Measurements from ENCODE around the gene RFX1.

The RFX1 gene

DNA sequence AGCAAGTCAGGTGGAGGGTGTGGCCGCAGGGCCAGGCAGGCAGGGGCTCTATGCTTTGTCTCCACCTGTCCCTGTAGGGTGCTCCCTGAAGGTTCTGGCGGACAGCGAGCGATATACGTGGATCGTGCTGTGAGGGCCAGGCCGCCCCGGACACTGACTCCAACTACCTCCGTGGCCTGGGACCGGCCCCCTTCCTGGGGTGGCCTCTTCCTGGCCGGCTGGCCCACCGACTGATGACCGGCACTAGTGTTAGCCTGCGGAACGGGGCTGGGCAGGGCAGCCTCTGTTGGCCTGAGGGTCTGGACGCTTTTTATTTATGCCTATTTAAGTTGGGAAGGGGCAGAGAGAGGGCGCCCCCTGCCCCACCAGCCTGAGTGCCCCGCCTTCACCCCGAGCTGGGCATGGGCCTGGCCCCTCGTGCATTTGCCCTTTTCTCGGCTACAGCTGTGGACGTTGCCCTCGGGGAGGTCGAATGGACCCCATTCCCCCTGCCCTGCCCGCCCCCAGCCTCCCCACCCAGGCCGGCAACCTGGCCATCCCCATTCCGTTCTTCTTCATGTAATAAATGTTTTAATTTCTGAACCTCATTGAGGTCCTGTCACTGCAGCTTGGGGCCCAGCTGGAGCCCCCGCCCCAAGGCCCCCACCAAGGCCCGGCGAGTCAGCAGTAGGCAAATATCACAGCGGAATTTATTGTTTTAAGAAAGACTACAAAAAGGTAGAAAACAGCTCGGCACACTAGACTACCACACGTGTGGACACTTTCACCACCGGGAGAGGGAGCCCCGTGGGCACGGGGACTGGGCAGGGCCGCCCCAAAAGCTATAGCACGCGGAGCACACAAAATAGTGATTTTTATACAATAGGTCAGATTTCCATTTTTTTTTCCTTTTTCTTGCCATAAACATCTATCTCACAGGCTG lies 45.0 kb downstream of the RFX1 start:
- DNase-seq = no peak

GRCh38 chr19:13959962-13960862 lies 45.9 kb downstream of the RFX1 start:
- DNase-seq = peak in 1 of 2 experiments; percentile 22

DNA sequence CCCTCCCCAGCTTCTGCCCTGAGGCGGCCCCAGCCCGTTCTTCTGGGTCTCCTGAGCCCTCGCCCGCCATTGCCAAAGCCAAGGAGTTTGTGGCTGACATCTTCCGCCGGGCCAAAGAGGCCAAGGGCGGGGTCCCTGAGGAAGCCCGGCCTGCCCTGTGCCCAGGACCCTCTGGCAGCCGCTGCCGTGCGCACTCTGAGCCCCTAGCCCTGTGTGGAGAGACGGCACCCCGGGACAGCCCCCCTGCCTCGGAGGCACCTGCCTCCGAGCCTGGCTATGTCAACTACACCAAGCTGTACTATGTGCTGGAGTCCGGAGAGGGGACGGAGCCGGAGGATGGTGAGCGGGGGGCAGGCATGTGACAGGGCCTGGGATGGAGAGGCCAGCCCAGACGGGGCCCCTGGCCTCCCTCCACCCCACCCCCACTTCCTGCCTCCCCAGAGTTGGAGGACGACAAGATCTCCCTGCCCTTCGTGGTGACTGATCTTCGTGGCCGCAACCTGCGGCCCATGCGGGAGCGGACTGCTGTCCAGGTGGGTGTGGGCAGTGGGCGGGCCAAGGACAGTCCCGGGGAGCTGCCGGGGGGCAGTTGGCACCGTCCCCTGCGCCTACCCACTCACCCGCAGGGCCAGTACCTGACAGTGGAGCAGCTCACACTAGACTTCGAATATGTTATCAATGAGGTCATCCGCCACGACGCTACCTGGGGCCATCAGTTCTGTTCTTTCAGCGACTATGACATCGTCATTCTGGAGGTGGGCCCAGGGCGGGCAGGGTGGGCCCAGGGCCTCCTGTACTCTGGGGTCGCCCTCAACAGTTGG lies 46.8 kb downstream of the RFX1 start:
- DNase-seq = no peak

DNA sequence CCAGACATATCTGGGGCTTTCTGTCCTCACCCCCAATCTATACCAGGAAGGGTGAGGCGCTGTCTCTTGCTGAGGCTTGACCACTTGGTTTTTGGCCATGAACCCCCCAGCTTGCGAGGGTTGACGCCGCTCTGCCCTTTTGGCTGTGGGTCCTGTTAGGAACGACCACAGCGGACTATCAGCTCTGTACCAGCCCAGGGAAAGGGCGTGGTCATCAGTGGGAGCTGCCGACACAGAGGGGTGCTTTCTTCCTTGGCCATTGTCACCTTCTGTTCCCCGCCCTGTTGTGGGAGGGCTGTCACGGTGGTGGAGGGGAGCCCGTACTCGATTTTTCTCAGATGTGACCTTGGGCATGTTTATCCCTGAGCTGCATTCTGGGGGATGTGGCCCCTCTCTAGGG lies 48.1 kb downstream of the RFX1 start:
- no peak for DNase-seq

DNA sequence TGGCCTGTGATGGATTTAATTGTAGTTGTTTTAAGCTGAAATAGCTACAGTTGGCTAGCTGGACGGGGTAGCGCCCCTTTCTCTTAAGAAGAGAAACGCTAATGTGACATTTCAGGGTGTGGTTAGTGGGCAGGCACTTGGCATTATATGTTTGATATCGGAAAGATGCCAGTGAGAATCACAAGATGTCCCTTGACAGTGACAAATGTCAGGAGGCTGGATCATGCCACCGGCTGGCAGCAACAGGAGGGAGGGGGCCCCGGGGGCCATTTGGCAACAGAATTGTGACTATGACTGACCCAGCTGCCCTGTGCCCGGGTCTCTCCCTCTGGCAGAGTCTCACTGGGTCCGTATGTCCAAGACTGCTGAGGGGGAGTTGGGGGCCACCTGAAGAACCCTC lies 49.1 kb downstream of the RFX1 start:
- no peak for DNase-seq

GRCh38 chr19:13956365-13956744 lies 49.8 kb downstream of the RFX1 start:
- no peak for DNase-seq

DNA sequence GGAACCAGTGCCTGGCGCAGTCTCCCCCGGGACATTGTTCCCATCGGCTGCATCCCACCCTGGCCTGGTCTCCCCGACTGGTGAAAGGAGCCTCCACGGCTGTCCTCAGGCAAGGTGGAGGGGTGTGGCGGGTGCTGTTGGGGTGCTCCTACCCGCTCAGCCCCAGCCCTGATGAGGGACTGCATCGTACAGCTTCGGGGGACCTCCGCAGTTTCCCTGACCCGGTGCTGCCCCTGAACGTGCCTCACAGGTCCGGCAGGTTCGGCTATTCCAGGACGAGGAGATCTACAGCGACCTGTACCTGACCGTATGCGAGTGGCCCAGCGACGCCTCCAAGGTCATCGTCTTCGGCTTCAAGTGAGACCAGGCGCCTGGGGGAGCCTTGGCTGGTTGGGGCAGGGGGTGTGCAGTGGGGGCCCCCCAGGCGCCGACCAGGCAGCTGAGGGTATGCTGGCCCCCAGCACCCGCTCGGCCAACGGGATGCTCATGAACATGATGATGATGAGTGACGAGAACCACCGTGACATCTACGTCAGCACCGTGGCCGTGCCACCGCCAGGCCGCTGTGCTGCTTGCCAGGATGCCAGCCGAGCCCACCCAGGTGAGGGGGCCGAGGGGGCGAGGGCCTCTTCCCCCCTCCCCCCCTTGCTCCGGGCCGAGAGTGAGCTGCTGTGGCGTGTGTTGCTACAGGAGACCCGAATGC lies 50.3 kb downstream of the RFX1 start:
- no peak for DNase-seq

- no peak for DNase-seq
These were observed 51.9 kb downstream of the RFX1 start for GRCh38 chr19:13954185-13954584.

- DNase-seq = peak; percentile 10 to 19
These were observed 53.1 kb downstream of the RFX1 start for GRCh38 chr19:13952931-13953531.

DNA sequence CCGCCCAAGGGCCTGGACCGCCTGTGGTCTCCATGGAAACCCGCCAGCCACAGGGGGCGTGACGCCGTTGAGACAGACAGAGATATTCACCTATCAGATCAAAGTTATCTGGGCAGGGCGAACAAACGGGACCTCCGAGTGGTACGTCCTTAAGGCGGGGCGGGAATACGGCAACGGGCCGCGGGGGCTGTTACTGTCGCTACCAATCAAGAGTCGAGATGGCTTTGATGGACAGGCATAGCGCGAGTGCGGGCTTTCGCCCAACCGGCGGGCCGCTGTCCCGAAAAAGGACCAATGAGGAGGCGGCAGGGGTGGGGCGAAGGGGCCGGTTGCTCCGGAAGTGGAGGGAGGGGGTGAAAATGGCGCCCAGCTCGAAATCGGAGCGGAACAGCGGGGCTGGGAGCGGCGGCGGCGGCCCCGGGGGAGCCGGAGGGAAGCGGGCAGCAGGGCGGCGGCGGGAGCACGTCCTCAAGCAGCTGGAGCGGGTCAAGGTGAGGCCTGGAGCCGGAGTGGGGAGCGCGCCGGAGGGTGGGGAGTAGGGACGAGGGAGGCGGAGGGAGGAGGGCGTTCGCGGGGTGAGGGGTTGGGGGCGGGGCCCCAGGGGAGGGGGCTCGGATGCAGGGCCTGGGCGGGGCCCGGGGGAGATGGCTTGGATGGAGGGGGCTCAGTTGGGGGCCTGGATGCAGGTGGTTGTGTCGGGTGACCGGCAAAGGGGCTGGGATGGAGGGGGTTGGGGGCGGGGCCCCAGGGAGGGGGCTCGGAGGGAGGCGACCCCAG lies 53.8 kb downstream of the RFX1 start, which contains the start of gene DCAF15:
Gene DCAF15, plus strand, starts transcription at position 356 of the 777 bp plus-strand sequence. Its CDS starts 4 bp downstream, at position 360.
- DNase-seq = peak; percentile 99

DNA sequence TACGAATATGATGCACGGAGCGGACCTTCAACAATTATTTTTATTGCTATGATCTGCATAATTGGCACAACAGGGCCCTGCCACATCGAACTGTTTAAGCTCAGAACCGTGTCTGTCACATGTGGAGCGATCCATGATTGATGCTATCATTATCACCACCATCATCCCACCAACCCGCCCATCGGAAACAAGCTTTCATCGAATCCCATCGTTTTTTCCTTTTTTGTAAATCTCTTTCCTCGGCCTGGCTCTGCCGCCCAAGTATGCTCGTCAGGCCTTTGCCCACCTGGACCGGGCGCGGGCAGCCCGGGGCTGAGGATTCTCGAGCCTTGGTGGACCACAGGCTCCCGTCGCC lies 54.3 kb downstream of the RFX1 start:
- no peak for DNase-seq

DNA sequence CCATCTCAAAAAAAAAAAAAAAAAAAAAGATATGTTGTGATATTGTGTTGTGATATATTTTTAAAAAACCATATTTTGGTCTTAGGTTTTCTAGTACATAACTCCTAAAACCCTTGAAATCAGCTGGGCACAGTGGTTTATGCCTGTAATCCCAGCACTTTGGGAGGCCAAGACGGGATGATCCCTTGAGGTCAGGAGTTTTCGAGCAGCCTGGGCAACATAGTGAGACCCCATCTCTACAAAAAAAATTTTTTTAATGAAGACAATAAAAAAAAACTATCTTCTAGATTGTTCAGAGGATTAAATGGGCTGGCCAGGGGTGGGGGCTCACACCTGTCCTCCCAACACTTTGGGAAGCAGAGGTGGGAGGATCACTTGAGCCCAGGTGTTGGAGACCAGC lies 55.1 kb downstream of the RFX1 start:
- DNase-seq = no peak

GRCh38 chr19:13946414-13946813 lies 59.7 kb downstream of the RFX1 start:
- DNase-seq = no peak

- no peak for DNase-seq
These were observed 64.0 kb downstream of the RFX1 start for GRCh38 chr19:13942023-13942684.

GRCh38 chr19:13938301-13939064 lies 67.6 kb downstream of the RFX1 start, which contains the start of gene PODNL1:
TSS of gene PODNL1 (minus strand) at chr19:13938417. CDS start at chr19:13938181, 236 bp downstream.
- DNase-seq = no peak

DNA sequence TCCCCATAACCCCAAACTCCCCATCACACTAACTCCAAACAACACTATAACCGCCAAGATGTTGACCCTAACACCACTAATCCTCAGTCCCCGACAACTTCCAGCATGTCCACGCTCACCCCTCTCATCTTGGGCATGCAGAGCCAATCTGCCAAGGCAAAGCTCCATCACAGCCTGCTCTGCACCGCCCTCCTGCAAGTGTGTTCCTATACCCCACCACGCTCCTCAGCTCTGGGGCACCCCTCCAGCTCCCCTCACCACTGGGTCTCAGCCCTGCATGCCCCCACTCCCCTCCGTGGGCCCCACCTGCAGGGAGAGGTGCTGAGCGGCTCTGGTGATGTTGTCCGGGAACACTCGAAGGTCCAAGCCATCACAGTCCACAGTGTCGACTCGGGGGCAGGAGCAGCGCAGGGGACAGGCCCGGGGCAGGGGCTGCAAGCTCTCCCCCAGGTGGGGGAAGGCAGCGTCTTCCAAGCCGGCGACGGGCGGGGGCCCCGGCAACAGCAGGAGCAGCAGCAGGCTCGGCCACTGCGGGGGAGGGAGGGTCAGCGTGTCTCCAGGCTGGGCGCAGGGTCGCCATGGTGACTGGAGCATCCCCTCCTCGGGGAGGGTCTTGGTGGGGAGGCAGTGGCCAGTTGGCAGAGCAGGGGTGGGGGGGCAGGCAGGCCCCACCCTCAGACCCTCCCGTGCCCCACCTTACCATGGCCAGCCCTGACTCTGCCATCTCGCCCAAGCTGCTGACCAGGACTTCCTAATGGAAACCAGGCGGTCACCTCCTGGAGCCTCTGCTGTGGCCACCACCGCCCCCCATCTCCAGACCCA lies 68.4 kb downstream of the RFX1 start:
- DNase-seq = no peak

GRCh38 chr19:13935765-13936510 lies 70.2 kb downstream of the RFX1 start:
- no peak for DNase-seq

GRCh38 chr19:13934785-13935109 lies 71.4 kb downstream of the RFX1 start:
- DNase-seq = no peak

Data from activated CD4-positive, alpha-beta T cell treated with anti-CD3 and anti-CD28 coated beads, Interleukin-2, amount 50 U/mL, for 48 hours (primary cell).